ENCODE measurements around the gene KANK3. TPM values are rescaled to one million over a fixed set of nuclear protein-coding genes. Genes with fewer than 3 reads are reported as not detected.

Gene KANK3
- total RNA-seq, 1 experiment from 2014 or later: 0.37 TPM

- DNase-seq: no peak
- Histone ChIP-seq H3K36me3 (ENCODE audit: low read depth) (no peaks in the 10 kb centered on the region), H3K79me2 (ENCODE audit: low read depth) (no peaks in the 10 kb centered on the region), H3K4me3 (no peak overlapping the region), H2AFZ (no peak overlapping the region), H3K27me3 (ENCODE audit: insufficient read depth, low read depth) (no peaks in the 10 kb centered on the region), H3K4me1 (replicated peaks; ENCODE audit: insufficient read depth) (no peaks in the 10 kb centered on the region; the same call in 1 of the 2 replicates), H3K4me2 (no peak overlapping the region), H4K20me1 (ENCODE audit: insufficient read depth) (no peaks in the 10 kb centered on the region), H3F3A (ENCODE audit: insufficient read depth, low read depth) (no peaks in the 10 kb centered on the region), H3K9me2 (ENCODE audit: insufficient read depth) (no peaks in the 10 kb centered on the region), H3K27ac (no peak overlapping the region), H3K9me3 (ENCODE audit: insufficient read depth, low read depth) (no peaks in the 10 kb centered on the region)
- ChIA-PET POLR2A (ENCODE audit: unreplicated experiment) (no interaction called here), CTCF (no interaction called here)
- TF ChIP-seq, protein P1, sequence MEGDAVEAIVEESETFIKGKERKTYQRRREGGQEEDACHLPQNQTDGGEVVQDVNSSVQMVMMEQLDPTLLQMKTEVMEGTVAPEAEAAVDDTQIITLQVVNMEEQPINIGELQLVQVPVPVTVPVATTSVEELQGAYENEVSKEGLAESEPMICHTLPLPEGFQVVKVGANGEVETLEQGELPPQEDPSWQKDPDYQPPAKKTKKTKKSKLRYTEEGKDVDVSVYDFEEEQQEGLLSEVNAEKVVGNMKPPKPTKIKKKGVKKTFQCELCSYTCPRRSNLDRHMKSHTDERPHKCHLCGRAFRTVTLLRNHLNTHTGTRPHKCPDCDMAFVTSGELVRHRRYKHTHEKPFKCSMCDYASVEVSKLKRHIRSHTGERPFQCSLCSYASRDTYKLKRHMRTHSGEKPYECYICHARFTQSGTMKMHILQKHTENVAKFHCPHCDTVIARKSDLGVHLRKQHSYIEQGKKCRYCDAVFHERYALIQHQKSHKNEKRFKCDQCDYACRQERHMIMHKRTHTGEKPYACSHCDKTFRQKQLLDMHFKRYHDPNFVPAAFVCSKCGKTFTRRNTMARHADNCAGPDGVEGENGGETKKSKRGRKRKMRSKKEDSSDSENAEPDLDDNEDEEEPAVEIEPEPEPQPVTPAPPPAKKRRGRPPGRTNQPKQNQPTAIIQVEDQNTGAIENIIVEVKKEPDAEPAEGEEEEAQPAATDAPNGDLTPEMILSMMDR (conservative IDR thresholded peaks at IDR 0.05): no peak
- TF ChIP-seq EZH2 (IDR thresholded peaks at IDR 0.05; ENCODE audit: low read depth): no peak
- intact Hi-C loops (cut with micrococcal nuclease; ENCODE audit: unreplicated experiment): no loop called here
- no TSS peak for BruUV-seq (replicated peaks)
Observed at GRCh38 chr19:8373867-8374813, 31.1 kb upstream of the KANK3 start.

DNA sequence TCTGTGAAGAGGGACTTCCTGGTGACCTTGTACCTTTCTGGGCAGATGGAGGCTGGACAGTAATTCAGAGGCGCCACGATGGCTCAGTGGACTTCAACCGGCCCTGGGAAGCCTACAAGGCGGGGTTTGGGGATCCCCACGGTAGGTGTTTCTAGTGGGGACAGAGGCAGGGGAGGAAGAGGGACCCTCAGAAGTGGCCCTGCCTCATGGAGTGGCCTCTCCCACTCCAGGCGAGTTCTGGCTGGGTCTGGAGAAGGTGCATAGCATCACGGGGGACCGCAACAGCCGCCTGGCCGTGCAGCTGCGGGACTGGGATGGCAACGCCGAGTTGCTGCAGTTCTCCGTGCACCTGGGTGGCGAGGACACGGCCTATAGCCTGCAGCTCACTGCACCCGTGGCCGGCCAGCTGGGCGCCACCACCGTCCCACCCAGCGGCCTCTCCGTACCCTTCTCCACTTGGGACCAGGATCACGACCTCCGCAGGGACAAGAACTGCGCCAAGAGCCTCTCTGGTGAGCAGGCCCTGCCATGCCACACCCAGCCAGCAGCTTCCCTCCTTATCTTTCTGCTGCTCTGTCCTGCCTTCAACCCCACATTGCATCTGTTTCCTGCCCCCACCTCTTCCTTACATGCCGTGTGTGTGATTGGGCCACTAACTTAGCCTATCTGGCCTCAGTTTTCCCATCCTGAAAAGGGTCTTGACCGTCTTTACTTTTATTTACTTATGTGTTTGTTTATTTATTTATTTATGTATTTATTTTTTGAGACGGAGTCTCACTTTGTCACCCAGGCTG, 28.1 kb upstream of the KANK3 start:
- DNase-seq: no peak
- Histone ChIP-seq H2AFZ (no peak overlapping the region), H3K9me3 (ENCODE audit: insufficient read depth, low read depth) (no peaks in the 10 kb centered on the region), H4K20me1 (ENCODE audit: insufficient read depth) (no peaks in the 10 kb centered on the region), H3K4me1 (replicated peaks; ENCODE audit: insufficient read depth) (peaks cover 19% of the 10 kb centered on the region), H3K4me2 (no peak overlapping the region), H3K9me2 (ENCODE audit: insufficient read depth) (no peaks in the 10 kb centered on the region), H3K4me3 (no peak overlapping the region), H3K27me3 (ENCODE audit: insufficient read depth, low read depth) (no peaks in the 10 kb centered on the region), H3F3A (ENCODE audit: insufficient read depth, low read depth) (peaks cover 7% of the 10 kb centered on the region; the same call in 1 of the 2 replicates), H3K36me3 (ENCODE audit: low read depth) (no peaks in the 10 kb centered on the region), H3K79me2 (ENCODE audit: low read depth) (no peaks in the 10 kb centered on the region), H3K27ac (no peak overlapping the region)
- CTCF ChIA-PET: no interaction called here
- intact Hi-C loops (cut with micrococcal nuclease; ENCODE audit: unreplicated experiment): no loop called here
- POLR2A ChIA-PET (ENCODE audit: unreplicated experiment): interaction anchor here (0.6 kb wide), 1 partner anchor 76 kb away, joined by 16 read pairs; no protein-coding TSS in a partner anchor
- TF ChIP-seq EZH2 (IDR thresholded peaks at IDR 0.05; ENCODE audit: low read depth): no peak
- TF ChIP-seq, protein P1 (conservative IDR thresholded peaks at IDR 0.05): no peak
- no TSS peak for BruUV-seq (replicated peaks)

DNA sequence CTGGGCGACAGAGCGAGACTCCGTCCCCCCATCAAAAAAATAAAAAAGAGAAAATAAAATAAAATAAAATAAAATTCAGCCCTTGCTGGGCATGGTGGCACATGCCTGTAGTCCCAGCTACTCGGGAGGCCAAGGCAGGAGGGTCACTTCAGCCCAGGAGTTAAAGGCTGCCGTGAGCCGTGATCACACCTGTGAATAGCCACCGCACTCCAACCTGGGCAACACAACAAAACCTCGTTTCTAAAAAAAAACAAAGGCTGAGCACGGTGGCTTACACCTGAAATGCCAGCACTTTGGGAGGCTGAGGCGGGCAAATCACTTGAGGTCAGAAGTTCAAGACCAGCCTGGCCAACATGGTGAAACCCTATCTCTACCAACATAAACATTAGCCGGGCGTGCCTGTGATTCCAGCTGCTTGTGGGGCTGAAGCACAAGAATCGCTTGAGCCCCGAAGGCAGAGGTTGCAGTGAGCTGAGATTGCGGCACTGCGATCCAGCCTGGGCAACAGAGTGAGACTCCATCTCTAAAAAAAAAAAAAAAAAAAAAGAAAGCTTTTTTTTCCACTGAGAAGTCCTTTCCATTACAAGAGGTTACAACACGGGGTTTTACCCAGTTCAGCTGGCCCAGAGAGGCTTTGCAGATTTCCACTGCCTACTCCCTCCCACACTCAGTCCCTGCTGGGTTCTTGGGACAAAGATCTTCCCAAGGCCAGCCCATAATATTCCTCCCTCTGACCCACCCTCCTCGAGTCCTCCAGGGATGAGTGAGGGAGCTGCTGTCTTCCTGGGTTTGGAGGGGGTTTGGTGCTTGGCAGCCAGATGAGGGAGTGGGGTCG, 27.3 kb upstream of the KANK3 start:
- Histone ChIP-seq H3K27me3 (ENCODE audit: insufficient read depth, low read depth) (no peaks in the 10 kb centered on the region), H3K4me1 (replicated peaks; ENCODE audit: insufficient read depth) (peaks cover 21% of the 10 kb centered on the region), H3K4me3 (no peak overlapping the region), H3K9me3 (ENCODE audit: insufficient read depth, low read depth) (no peaks in the 10 kb centered on the region), H3K9me2 (ENCODE audit: insufficient read depth) (no peaks in the 10 kb centered on the region), H3K79me2 (ENCODE audit: low read depth) (no peaks in the 10 kb centered on the region), H4K20me1 (ENCODE audit: insufficient read depth) (no peaks in the 10 kb centered on the region), H3K36me3 (ENCODE audit: low read depth) (no peaks in the 10 kb centered on the region), H3F3A (ENCODE audit: insufficient read depth, low read depth) (peaks cover 15% of the 10 kb centered on the region; the same call in 1 of the 2 replicates), H3K27ac (no peak overlapping the region), H3K4me2 (no peak overlapping the region), H2AFZ (no peak overlapping the region)
- intact Hi-C loops (cut with micrococcal nuclease; ENCODE audit: unreplicated experiment): no loop called here
- ChIA-PET POLR2A (ENCODE audit: unreplicated experiment) (interaction anchor here (0.6 kb wide), 1 partner anchor 75 kb away, joined by 16 read pairs; no protein-coding TSS in a partner anchor), CTCF (no interaction called here)
- TF ChIP-seq EZH2 (IDR thresholded peaks at IDR 0.05; ENCODE audit: low read depth): no peak
- TF ChIP-seq, protein P1 (conservative IDR thresholded peaks at IDR 0.05): no peak
- BruUV-seq (replicated peaks): no TSS peak
- DNase-seq: no peak

Measured in PC-9 (cell line).